Muscle layer of duodenum (tissue), 2 donors: ENCODE results near the gene DBH.

Experiments
- H3K27ac ChIP-seq: one replicate; pipeline ENCODE4 v1.7.0; 2013; ENCODE audit warnings: mild to moderate bottlenecking, low read length
- H3K27me3 ChIP-seq: one replicate; pipeline ENCODE4 v1.7.0; 2013; ENCODE audit warnings: low read depth, mild to moderate bottlenecking, control low read depth, low read length
- H3K36me3 ChIP-seq, 2 donors: one replicate each; pipeline ENCODE4 v1.7.0; 2013; ENCODE audit warnings: low read length in 2 of 2, control low read depth in 1 of 2, mild to moderate bottlenecking in 1 of 2; ENCODE audit not compliant: insufficient read depth in 2 of 2, control insufficient read depth in 1 of 2
- H3K4me1 ChIP-seq, 2 donors: one replicate each; pipeline ENCODE4 v1.7.0; 2013; ENCODE audit warnings: low read length in 2 of 2, mild to moderate bottlenecking in 2 of 2, control low read depth in 1 of 2, moderate library complexity in 1 of 2; ENCODE audit not compliant: insufficient read depth in 2 of 2, control insufficient read depth in 1 of 2
- H3K4me3 ChIP-seq, 2 donors: one replicate each; pipeline ENCODE4 v1.7.0; 2013; ENCODE audit warnings: low read length in 2 of 2, low read depth in 1 of 2, mild to moderate bottlenecking in 1 of 2
- H3K9me3 ChIP-seq, 2 donors: one replicate each; pipeline ENCODE4 v1.7.0; 2013; ENCODE audit warnings: low read length in 2 of 2, control low read depth in 1 of 2, mild to moderate bottlenecking in 1 of 2; ENCODE audit not compliant: control insufficient read depth in 1 of 2
- donor health status: healthy.

Gene DBH

DNA sequence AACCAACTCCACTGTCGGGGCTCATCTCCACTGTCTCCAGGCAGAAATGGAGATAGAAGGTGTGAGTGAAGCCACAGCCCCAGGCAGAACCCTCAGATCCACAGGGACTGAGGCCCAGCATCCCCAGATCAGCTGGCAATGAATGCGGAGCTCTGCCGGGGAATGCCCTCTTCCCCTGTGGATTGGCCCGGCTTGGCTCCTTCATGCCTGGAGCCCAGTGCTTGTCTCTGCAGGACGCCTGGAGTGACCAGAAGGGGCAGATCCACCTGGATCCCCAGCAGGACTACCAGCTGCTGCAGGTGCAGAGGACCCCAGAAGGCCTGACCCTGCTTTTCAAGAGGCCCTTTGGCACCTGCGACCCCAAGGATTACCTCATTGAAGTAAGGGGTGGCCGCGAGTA lies 3.5 kb downstream of the DBH start:
- no peaks in the 10 kb centered on the region for H3K9me3 ChIP-seq
- H3K36me3 ChIP-seq, result no peaks in the 10 kb centered on the region
- H3K27ac ChIP-seq, result no peak overlapping the region
- no peaks in the 10 kb centered on the region for H3K27me3 ChIP-seq
- H3K4me1 ChIP-seq, result no peaks in the 10 kb centered on the region
- H3K4me3 ChIP-seq, result no peak overlapping the region

DNA sequence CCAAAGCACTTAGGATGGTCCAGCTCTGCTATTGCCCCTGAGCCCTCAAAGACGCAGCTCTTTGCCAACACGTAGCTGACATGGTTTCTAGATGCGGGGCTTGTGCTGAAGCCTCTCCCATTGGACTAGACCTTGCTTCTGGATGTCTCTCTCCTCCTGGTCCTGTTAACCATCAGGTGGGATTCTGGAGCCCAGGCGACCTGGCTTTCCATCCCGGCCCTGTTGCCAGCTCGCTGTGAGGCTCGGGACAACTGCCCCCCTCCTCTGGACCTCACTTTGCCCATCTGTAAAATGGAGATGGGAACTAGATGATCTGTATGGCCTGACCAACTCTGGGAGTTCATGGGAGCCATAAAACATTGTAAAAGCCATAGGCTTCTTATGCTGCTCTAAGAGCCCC lies 4.0 kb downstream of the DBH start:
- H3K36me3 ChIP-seq, result no peaks in the 10 kb centered on the region
- H3K4me1 ChIP-seq, result no peaks in the 10 kb centered on the region
- H3K4me3 ChIP-seq, result no peak overlapping the region
- H3K27me3 ChIP-seq, result no peaks in the 10 kb centered on the region
- H3K9me3 ChIP-seq, result no peaks in the 10 kb centered on the region
- H3K27ac ChIP-seq, result no peak overlapping the region

DNA sequence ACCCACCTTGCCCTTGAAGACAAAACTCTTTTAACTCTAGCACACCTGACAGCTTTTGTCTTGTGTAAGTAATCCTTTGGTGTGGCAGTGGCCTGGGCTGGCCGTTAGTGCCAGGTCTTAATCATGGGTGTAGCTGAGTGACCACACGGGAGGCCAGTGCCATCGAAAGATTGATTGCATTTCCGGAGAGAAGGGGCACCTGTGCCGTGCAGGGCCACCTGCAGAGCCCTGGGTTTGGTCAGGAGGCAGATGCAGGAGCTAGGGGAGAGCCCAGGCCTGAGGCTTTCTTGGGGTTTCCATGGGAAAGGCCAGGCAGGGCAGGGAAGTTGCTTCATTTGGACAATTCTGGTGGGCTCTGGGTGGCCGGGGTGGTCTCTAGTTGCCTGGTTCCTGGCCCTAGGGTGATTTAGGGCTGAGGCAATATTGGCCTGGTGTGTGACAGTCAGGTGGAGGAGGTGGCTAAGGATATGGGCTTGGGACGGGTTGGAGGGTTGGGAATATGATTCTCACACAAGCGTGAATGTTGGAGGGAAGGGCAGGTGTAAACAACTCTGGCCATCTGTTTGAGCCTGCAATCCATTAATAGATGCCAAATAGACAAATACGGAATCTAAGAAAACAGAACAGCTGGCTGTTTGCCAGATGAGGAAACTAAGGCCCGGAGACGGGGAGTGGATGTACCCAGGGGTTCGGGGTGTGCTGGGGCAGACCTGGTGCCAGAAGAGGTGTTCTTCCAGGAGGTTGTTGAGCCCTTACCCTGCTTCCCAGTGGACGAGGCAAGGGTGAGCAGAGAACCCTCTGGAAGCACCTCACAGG lies 4.6 kb downstream of the DBH start:
- Histone ChIP-seq H3K36me3 (no peaks in the 10 kb centered on the region), H3K27me3 (no peaks in the 10 kb centered on the region), H3K4me1 (no peaks in the 10 kb centered on the region), H3K9me3 (no peaks in the 10 kb centered on the region), H3K27ac (no peak overlapping the region), H3K4me3 (no peak overlapping the region)

DNA sequence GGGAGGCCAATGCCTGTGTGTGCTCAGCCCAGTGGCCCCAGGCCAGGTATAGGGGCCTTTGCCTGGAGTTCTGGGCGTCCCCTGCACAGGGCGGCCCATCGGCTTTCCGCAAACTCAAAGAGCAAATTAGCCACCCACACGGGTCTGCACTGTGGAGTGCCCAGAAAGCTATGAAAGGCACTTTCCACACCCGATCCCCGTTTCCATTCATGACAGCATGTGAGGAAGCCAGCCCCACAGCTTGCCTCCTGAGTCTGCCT lies 5.2 kb downstream of the DBH start:
- Histone ChIP-seq H3K36me3 (no peaks in the 10 kb centered on the region), H3K4me1 (no peaks in the 10 kb centered on the region), H3K27me3 (no peaks in the 10 kb centered on the region), H3K9me3 (no peaks in the 10 kb centered on the region), H3K27ac (no peak overlapping the region), H3K4me3 (no peak overlapping the region)

DNA sequence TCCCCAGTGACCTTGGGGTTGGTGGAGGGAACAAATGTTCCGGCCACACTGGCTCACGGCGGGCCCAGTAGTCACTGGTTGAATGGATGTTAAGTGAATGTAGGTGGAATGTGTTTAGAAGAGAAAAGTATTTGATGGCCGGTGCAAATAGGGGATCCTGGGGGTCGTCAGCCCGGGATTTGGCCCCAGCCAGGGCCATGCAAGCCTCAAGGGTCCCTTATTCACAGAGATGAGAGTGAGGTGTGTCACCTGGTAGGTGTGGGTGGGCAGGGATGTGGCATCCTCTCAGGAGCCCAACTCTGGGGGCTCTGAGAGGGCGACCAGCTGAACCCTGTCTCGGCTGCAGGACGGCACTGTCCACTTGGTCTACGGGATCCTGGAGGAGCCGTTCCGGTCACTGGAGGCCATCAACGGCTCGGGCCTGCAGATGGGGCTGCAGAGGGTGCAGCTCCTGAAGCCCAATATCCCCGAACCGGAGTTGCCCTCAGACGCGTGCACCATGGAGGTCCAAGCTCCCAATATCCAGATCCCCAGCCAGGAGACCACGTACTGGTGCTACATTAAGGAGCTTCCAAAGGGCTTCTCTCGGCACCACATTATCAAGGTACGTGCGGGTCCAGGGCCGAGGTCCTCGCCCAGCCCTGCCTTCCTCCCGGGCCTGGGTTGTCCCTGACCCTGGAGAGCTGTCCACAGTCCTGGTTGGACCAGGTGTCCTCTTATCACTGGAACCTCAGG lies 5.9 kb downstream of the DBH start:
- Histone ChIP-seq H3K9me3 (no peaks in the 10 kb centered on the region), H3K4me3 (no peak overlapping the region), H3K27ac (no peak overlapping the region), H3K36me3 (no peaks in the 10 kb centered on the region), H3K4me1 (no peaks in the 10 kb centered on the region), H3K27me3 (no peaks in the 10 kb centered on the region)

DNA sequence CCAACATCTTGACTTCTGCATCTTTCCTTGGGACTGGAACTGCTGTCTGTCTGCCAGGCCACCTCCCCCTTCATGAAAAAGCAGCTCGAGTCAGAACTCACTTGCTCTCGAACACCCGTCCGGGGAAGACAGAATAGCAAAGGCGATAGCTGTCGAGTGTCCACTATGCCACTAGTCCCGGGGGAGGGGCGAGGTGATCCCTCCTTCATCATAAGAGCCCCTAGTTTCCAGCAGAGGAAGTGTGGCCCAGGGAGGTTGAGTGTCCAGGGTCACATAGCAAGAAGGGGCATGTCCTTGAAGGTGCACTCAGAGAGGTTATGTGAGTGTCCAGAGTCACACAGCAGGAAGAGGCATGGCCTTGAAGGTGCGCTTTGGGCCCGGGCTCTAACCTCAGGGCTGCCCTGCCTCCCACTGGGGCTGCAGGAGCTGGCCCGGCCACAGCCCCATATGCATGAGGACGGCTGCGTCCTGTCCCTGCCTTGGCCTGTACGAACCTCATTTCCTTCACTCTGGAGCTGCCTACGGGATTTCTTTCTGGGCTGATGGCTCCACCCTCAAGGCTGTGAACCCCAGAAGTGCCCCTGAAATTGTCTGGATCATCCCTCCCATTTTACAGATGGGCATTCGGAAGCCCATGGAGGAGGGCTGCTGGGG lies 6.7 kb downstream of the DBH start:
- Histone ChIP-seq H3K9me3 (no peaks in the 10 kb centered on the region), H3K27ac (no peak overlapping the region), H3K36me3 (no peaks in the 10 kb centered on the region), H3K4me1 (no peaks in the 10 kb centered on the region), H3K27me3 (no peaks in the 10 kb centered on the region), H3K4me3 (no peak overlapping the region)

DNA sequence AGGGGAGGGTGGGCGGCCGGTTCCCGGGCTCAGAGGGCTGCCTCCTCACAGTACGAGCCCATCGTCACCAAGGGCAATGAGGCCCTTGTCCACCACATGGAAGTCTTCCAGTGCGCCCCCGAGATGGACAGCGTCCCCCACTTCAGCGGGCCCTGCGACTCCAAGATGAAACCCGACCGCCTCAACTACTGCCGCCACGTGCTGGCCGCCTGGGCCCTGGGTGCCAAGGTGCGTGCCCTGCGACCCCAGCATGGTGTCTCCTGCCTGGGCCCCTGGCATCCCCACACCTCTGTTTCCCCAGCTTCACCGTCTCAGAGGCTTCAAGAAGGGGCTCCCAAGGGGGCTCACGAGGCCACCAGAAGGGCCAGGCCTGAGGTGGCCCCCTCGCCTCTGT lies 7.2 kb downstream of the DBH start:
- Histone ChIP-seq H3K27ac (no peak overlapping the region), H3K9me3 (no peaks in the 10 kb centered on the region), H3K27me3 (no peaks in the 10 kb centered on the region)

DNA sequence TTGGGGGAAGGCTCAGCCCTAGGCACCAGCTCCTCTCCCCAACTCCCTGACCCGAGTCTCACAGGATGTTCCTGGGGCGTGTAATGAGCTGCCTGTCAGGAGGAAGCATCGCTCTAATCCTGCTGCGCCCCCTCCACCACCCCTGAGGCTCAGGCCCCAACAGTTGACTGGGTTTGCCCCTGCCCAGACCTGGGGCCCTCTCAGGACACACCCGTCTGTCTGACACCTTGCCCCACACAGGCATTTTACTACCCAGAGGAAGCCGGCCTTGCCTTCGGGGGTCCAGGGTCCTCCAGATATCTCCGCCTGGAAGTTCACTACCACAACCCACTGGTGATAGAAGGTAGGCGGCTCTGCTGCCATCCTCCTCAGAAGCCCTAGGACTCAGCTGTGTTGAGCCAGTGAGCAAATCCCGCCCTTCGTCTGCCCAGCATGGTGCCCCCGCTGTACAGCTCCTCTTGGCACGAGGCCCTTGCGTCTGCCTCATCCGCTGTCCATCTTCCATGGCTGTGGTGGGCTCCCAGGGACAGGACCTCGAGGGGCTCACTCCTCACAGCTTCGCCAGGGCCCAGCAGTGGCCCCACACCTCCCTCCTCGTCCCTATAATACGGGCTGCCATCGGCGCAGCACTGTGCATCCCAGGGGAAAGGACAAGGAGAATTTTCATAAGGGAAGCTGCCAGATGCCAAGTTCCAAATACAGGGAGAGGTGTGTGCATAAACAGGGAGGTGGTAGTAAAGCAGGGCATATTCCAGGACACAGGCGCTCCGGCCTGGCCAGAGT lies 8.0 kb downstream of the DBH start:
- H3K4me1 ChIP-seq, result no peaks in the 10 kb centered on the region
- H3K27ac ChIP-seq, result no peak overlapping the region
- H3K4me3 ChIP-seq, result no peak overlapping the region
- no peaks in the 10 kb centered on the region for H3K27me3 ChIP-seq
- no peaks in the 10 kb centered on the region for H3K9me3 ChIP-seq
- no peaks in the 10 kb centered on the region for H3K36me3 ChIP-seq

More for the DNA sequence above, 7.2 kb downstream of the DBH start:
- Histone ChIP-seq H3K4me1 (no peaks in the 10 kb centered on the region), H3K4me3 (no peak overlapping the region), H3K36me3 (no peaks in the 10 kb centered on the region)

DNA sequence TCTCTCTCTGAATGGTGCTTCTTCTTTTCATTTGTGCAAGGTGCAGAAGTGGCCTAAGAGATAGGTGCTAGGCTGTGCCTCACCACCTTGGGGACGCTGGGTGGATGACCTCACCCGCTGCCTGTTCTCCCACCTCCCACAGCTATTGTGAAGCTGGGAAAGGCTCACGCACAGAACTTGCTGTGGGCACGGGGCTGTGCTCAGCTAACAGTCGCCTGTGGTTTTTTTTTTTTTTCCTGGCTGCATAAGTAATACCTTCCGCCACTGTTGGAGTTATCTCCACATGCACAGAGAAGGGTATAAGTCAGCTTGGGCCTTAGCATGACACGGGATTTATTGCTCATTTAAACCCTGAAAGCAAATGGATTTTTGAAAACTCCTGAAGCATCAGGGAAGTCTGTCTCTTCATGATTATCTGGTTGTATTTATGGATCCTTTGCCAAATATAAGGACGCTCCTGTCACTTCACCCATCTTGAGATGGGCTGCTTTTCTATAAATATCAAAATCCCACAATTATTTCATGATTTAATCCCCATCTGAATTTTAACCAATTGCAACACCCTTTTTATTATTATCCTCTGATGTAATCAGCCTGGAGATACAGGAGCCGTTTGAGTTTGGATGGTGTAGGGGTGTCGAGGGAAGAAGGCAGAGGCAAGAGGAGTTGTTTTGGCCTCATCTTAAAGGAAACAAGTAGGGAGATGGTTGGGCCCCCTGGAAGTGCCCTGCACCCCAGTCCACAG lies 9.0 kb downstream of the DBH start:
- Histone ChIP-seq H3K27ac (no peak overlapping the region), H3K4me3 (no peak overlapping the region), H3K27me3 (no peaks in the 10 kb centered on the region), H3K9me3 (no peaks in the 10 kb centered on the region), H3K4me1 (no peaks in the 10 kb centered on the region), H3K36me3 (no peaks in the 10 kb centered on the region)

DNA sequence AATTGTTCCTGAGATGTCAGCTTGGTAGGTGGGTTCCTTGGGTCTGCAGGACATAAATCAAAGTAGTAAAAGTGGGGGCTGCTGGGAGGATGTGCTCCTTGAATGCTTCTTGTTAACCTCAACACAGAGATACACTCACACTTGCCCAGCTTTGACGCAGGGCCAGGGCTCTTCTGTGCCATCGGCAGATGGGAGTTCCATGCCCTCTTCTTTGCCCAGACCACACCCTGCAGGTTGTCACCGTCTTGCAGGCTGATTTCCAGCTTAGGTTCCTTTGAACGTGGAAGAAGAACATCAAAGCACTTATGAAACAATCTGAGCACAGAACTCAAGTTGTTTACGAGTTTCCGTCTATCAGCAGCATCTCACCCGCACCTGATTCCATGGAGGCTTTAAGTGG lies 11.0 kb downstream of the DBH start:
- H3K4me3 ChIP-seq, result no peak overlapping the region
- H3K36me3 ChIP-seq, result no peaks in the 10 kb centered on the region
- H3K4me1 ChIP-seq, result no peaks in the 10 kb centered on the region
- H3K9me3 ChIP-seq, result no peaks in the 10 kb centered on the region
- no peak overlapping the region for H3K27ac ChIP-seq
- no peaks in the 10 kb centered on the region for H3K27me3 ChIP-seq
